SIG-M5 (cell line): ENCODE data around the gene LGALS7.
"Not testable (repeated sequence)": the region's sequence is repeated elsewhere in the genome, so short reads cannot be mapped to it uniquely, and the experiment has no call there.

Experiments
- DNase-seq: peaks from one replicate; lab custom pipeline; 2025; lab: John Stamatoyannopoulos, UW

LGALS7 gene

GRCh38 chr19:38773469-38774177, at the start of gene LGALS7:
TSS of gene LGALS7 (minus strand) at chr19:38773517. CDS start at chr19:38773492, 25 bp downstream.
- no peak for DNase-seq

- DNase-seq = not testable (repeated sequence)
These were observed 48.0 kb upstream of the LGALS7 start for GRCh38 chr19:38821230-38821825.

- no peak for DNase-seq
These were observed 46.1 kb upstream of the LGALS7 start for GRCh38 chr19:38819231-38819920.

GRCh38 chr19:38817081-38817480, 43.8 kb upstream of the LGALS7 start:
- DNase-seq = no peak

DNA sequence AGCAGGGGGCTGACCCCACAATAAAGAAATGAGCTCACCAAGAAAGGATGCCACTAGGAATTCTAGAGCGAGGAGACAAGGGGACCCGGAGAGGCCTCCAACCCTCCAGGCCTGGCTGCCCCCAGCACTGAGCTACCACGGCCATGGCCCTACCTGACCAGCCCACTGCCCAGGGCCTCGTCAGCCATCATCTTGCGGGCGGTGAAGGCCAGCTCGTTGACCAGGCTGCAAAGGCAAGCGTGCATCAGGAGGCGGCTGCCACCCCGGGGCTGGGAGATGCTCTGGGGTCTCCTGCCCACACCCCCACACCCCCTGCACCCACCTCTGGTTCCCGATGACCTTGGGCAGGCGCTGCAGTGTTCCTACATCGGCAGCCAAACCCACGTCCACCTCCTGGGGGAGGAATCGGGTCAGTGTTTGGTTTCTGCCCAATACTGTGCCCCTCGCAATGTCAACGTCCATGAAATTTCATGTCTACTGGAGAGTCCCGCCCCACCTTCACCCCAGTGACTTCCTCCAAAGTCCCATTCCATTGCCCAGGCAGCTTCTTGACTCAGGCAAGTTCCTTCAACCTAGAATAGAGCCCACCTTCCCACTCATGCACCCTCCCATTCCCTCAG, 42.9 kb upstream of the LGALS7 start:
- no peak for DNase-seq

- no peak for DNase-seq
These were observed 42.0 kb upstream of the LGALS7 start for GRCh38 chr19:38815059-38816001.

DNA sequence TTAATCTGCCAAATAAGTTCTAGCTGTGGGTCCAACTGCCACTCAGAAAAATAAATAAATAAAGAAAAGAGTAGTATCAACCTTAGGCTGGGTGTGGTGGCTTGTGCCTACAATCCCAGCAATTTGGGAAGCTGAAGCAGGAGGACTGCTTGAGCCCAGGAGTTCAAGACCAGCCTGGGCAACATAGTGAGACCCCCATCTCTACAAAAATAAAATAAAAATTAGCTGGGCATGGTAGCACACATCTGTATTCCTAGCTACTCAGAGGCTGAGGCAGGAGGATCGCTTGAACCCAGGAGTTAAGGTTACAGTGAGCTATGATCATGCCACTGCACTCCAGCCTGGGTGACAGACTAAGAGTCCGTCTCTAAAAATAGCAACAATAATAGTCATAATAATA, 40.6 kb upstream of the LGALS7 start:
- not testable (repeated sequence) for DNase-seq

- no peak for DNase-seq
These were observed 40.0 kb upstream of the LGALS7 start for GRCh38 chr19:38813323-38813722.

GRCh38 chr19:38812841-38813320, 39.6 kb upstream of the LGALS7 start, which contains the start of gene LGALS4:
TSS of gene LGALS4 (minus strand) at chr19:38812945. CDS start at chr19:38812886, 59 bp downstream.
- DNase-seq = no peak

DNA sequence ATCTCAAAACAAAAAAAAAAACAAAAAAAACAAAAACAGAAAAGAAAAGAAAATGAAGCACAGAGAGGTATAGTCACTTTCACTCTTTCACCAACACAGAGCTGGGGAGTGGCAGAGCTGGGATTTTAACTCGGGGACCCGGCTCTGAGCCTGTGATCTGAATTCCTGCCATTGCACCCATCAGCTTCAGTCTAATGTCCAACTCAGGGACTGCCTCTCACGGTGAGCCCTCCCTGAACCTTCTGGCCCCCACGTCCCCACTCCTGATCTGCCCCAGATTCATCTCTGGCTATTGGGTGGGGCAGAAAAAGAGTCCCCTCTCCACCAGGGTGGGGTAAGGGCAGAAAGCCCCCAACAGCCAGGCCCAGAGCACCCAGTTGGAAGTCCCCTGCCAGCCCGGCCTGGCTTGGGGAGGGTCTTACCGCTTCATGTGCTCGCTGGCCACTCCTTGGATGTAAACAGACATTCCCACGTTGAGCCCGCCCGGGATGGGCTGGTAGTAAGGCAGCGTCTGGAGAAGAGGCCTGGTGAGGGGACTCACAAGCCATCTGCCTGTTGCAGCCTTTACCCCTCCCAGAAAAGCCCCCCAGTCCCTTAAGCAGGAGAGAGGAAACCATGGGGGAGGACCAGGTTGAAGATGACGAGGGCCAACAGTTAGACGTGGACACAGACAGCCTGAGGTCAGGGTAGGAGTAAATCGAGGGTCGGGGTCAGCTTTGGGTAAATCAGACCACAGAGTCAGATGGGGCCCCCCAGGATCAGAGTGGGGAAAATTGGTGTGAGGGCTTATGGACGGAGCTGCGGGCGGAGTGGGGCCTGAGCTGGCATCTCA, 38.9 kb upstream of the LGALS7 start:
- DNase-seq = no peak

DNA sequence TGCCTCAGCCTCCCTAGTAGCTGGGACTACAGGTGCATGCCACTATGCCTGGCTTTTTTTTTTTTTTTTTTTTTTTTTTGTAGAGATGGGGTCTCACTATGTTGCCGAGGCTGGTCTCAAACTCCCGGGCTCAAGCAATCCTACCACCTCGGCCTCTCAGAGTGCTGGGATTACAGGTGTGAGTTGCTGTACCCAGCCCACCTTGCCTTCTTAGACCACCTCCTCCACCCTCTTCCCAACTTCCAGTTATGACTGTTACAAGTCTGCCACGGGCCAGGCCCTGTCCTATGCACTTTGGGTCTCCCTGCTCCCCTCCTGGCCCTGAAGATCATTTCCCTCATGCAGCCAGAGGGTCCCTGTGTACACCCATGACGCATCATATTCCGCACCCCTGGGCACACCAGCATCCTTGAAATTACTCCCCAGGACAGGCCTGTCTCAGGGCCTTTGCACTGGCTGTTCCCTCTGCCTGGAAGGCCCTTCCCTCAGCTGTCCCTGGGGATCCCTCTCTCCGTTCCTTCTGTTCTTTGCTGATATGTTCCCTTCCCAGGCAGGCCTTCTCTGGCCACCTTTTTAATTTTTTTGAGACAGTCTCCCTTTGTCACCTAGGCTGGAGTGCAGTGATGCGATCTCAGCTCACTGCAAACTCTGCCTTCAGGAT, 36.4 kb upstream of the LGALS7 start:
- DNase-seq = no peak

GRCh38 chr19:38808741-38809140, 35.4 kb upstream of the LGALS7 start:
- no peak for DNase-seq

- DNase-seq = not testable (repeated sequence)
These were observed 34.2 kb upstream of the LGALS7 start for GRCh38 chr19:38807374-38808098.

GRCh38 chr19:38806371-38806770, 33.1 kb upstream of the LGALS7 start:
- DNase-seq = no peak

GRCh38 chr19:38805180-38805579, 31.9 kb upstream of the LGALS7 start:
- no peak for DNase-seq

DNA sequence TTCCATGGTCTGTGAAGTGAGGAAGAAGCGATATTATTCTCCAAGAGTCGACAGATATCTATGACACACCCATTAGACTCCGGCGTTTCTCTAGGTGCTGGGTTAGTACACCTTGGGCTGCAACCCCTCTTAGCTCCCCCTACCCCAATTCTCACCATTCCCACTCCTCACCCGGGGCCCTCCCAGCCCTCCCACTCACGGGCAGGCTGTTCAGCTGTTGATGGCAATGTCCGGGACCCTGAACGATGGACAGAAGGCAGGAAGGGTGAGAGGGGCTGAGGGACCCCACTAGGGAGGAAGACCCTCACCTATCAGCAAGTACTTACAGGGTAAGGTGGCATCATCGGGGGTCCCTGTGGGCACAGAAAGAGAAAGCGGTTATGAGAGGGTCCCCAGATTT, 30.2 kb upstream of the LGALS7 start:
- DNase-seq = no peak

GRCh38 chr19:38801359-38802095, 28.2 kb upstream of the LGALS7 start:
- DNase-seq = no peak

GRCh38 chr19:38800577-38801347, 27.4 kb upstream of the LGALS7 start:
- DNase-seq = no peak
